ENCODE results near the gene ITGAX.

ITGAX gene

GRCh38 chr16:31400191-31400590, 45.2 kb downstream of the ITGAX start:
- Histone ChIP-seq H3K4me3 (replicated peaks; ENCODE audit: insufficient read depth, low read length) (no peak overlapping the region), H3K27me3 (ENCODE audit: insufficient read depth, poor library complexity, severe bottlenecking) (no peaks in the 10 kb centered on the region), H3K27ac (replicated peaks) (peak overlapping the region; percentile 32; the same call in 1 of the 2 replicates)
- TF ChIP-seq POLR2AphosphoS5 (IDR thresholded peaks at IDR 0.05; ENCODE audit: low read depth) (peak; percentile 76), GABPA (IDR thresholded peaks at IDR 0.05; ENCODE audit: low read depth) (peak; percentile 48; the same call in 1 of the 2 replicates), SPI1 (IDR thresholded peaks at IDR 0.05; ENCODE audit: borderline replicate concordance, low read depth) (peak; percentile 78; the same call in 1 of the 2 replicates)
- TF ChIP-seq, protein P1, sequence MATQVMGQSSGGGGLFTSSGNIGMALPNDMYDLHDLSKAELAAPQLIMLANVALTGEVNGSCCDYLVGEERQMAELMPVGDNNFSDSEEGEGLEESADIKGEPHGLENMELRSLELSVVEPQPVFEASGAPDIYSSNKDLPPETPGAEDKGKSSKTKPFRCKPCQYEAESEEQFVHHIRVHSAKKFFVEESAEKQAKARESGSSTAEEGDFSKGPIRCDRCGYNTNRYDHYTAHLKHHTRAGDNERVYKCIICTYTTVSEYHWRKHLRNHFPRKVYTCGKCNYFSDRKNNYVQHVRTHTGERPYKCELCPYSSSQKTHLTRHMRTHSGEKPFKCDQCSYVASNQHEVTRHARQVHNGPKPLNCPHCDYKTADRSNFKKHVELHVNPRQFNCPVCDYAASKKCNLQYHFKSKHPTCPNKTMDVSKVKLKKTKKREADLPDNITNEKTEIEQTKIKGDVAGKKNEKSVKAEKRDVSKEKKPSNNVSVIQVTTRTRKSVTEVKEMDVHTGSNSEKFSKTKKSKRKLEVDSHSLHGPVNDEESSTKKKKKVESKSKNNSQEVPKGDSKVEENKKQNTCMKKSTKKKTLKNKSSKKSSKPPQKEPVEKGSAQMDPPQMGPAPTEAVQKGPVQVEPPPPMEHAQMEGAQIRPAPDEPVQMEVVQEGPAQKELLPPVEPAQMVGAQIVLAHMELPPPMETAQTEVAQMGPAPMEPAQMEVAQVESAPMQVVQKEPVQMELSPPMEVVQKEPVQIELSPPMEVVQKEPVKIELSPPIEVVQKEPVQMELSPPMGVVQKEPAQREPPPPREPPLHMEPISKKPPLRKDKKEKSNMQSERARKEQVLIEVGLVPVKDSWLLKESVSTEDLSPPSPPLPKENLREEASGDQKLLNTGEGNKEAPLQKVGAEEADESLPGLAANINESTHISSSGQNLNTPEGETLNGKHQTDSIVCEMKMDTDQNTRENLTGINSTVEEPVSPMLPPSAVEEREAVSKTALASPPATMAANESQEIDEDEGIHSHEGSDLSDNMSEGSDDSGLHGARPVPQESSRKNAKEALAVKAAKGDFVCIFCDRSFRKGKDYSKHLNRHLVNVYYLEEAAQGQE (IDR thresholded peaks at IDR 0.05; ENCODE audit: insufficient replicate concordance, low read depth): no peak
- peak; percentile 27 to 88 for DNase-seq (ENCODE audit: low read depth in 1 of 2, low spot score in 1 of 2)

GRCh38 chr16:31401436-31401835, 46.5 kb downstream of the ITGAX start:
- TF ChIP-seq, protein P1 (IDR thresholded peaks at IDR 0.05; ENCODE audit: insufficient replicate concordance, low read depth): no peak
- TF ChIP-seq SPI1 (IDR thresholded peaks at IDR 0.05; ENCODE audit: borderline replicate concordance, low read depth) (no peak), GABPA (IDR thresholded peaks at IDR 0.05; ENCODE audit: low read depth) (no peak), CTCF (IDR thresholded peaks at IDR 0.05; ENCODE audit: insufficient read depth, low read length) (no peak), POLR2AphosphoS5 (IDR thresholded peaks at IDR 0.05; ENCODE audit: low read depth) (no peak)
- no peak for DNase-seq (ENCODE audit: low read depth in 1 of 2, low spot score in 1 of 2)
- H3K27ac ChIP-seq (replicated peaks): no peak overlapping the region
- H3K27me3 ChIP-seq (ENCODE audit: insufficient read depth, poor library complexity, severe bottlenecking): no peaks in the 10 kb centered on the region
- no peak overlapping the region for H3K4me3 ChIP-seq (replicated peaks; ENCODE audit: insufficient read depth, low read length)

DNA sequence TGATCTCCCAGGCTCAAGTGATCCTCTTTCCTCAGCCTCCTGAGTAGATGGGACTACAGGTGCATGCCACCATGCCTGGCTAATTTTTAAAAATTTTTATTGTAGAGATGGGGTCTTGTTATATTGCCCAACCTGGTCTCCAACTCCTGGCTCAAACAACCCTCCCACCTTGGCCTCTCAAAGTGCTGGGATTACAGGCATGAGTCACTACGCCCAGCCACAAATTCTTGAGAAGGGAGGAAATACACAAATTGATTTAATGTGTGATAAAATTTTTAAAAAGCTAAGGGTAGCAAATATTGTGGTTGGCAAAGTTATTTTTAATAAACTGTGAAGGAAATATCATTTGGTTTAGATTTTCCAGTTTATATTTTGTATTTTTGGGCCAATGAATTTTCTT, 47.7 kb downstream of the ITGAX start:
- no peaks in the 10 kb centered on the region for H3K27me3 ChIP-seq (ENCODE audit: insufficient read depth, poor library complexity, severe bottlenecking)
- no peak overlapping the region for H3K4me3 ChIP-seq (replicated peaks; ENCODE audit: insufficient read depth, low read length)
- DNase-seq (ENCODE audit: low read depth in 1 of 2, low spot score in 1 of 2): no peak
- no peak for TF ChIP-seq GABPA (IDR thresholded peaks at IDR 0.05; ENCODE audit: low read depth)
- no peak for TF ChIP-seq SPI1 (IDR thresholded peaks at IDR 0.05; ENCODE audit: borderline replicate concordance, low read depth)
- no peak for TF ChIP-seq POLR2AphosphoS5 (IDR thresholded peaks at IDR 0.05; ENCODE audit: low read depth)
- TF ChIP-seq, protein P1 (IDR thresholded peaks at IDR 0.05; ENCODE audit: insufficient replicate concordance, low read depth): no peak
- no peak for TF ChIP-seq CTCF (IDR thresholded peaks at IDR 0.05; ENCODE audit: insufficient read depth, low read length)
- H3K27ac ChIP-seq (replicated peaks): no peak overlapping the region
